Calu3 (cell line): ENCODE results near the gene ANKRD33B. TPM values are rescaled to one million over a fixed set of nuclear protein-coding genes. Genes with fewer than 3 reads are reported as not detected.

ENCODE experiments used
- BruUV-seq: library from RNA; stranded (reverse); fragments of 400-500 nt; replicated peaks from 2 replicates; lab custom pipeline; 2021; lab: Mats Ljungman, UMichigan
- CTCF ChIA-PET: fragments of 300-600 bp; sonication (Branson Sonifier 250); formaldehyde crosslinking; loops from one replicate; lab custom pipeline; 2022; ENCODE audit warnings: antibody characterized with exemption; lab: Charles Lee
- DNase-seq: peaks from one replicate; pipeline ENCODE4 v3.0.0; 2022
- H3K27ac Mint-ChIP-seq: one replicate; pipeline ENCODE4 v1.8.0; 2022; ENCODE audit warnings: mixed read lengths; ENCODE audit not compliant: unreplicated experiment
- H3K27me3 Mint-ChIP-seq: one replicate; pipeline ENCODE4 v1.8.0; 2022; ENCODE audit warnings: mixed read lengths; ENCODE audit not compliant: unreplicated experiment
- H3K36me3 Mint-ChIP-seq: one replicate; pipeline ENCODE4 v1.8.0; 2022; ENCODE audit warnings: mild to moderate bottlenecking, moderate library complexity, mixed read lengths; ENCODE audit not compliant: insufficient read depth, unreplicated experiment
- H3K4me1 Mint-ChIP-seq: one replicate; pipeline ENCODE4 v1.8.0; 2022; ENCODE audit warnings: mild to moderate bottlenecking, low read depth, mixed read lengths; ENCODE audit not compliant: unreplicated experiment
- H3K4me3 Mint-ChIP-seq: one replicate; pipeline ENCODE4 v1.8.0; 2022; ENCODE audit warnings: mild to moderate bottlenecking, low read depth, moderate library complexity, mixed read lengths; ENCODE audit not compliant: unreplicated experiment
- H3K9me3 Mint-ChIP-seq: one replicate; pipeline ENCODE4 v1.8.0; 2022; ENCODE audit warnings: low read depth, mixed read lengths; ENCODE audit not compliant: unreplicated experiment
- intact Hi-C: fragments of 100-400 bp; cut with micrococcal nuclease; formaldehyde crosslinking; loops from one replicate; pipeline ENCODE4 v1.10.0; 2022; ENCODE audit not compliant: unreplicated experiment
- total RNA-seq: library from RNA; stranded (reverse); gene quantifications from 2 replicates; pipeline ENCODE4 v1.2.3, GENCODE V29; 2022
- TF ChIP-seq, protein P1 (sequence below): fragments of 200-600 bp; IDR thresholded peaks from one replicate; pipeline ENCODE4 v1.8.0; 2022; ENCODE audit warnings: antibody characterized with exemption; ENCODE audit not compliant: unreplicated experiment

Gene ANKRD33B
- total RNA-seq, 1 experiment from 2014 or later, result 3.6 TPM

DNA sequence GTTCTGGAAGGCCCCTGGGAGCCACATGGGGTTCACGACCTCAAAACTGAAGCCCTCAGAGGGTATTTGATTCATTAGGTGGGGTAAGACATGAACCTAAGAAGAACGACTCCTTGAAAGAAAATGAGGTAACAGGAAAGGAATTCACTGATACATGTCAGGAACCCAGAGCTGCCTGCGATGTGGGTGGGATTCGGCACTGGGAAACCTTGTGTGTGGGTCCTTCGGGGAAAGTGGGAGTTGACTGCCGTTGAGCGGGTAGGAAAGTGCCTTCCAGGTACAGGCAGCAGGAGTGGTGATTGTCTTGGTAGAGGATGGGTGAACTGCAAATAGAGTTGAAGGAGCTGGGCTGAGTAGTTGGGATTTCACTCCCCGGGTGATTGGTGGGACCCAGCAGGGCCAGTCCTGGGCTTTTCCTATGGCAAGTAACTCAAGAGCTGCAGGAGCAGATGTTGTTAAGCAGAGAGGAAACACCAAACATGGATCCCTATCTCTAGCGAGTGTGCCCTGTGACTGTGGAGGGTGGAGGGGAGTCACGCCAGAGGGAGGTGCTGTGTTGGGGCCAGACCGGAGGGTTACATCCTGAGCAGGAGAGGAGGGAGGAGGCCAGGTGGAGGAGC lies 30.8 kb downstream of the ANKRD33B start:
- TF ChIP-seq, protein P1, sequence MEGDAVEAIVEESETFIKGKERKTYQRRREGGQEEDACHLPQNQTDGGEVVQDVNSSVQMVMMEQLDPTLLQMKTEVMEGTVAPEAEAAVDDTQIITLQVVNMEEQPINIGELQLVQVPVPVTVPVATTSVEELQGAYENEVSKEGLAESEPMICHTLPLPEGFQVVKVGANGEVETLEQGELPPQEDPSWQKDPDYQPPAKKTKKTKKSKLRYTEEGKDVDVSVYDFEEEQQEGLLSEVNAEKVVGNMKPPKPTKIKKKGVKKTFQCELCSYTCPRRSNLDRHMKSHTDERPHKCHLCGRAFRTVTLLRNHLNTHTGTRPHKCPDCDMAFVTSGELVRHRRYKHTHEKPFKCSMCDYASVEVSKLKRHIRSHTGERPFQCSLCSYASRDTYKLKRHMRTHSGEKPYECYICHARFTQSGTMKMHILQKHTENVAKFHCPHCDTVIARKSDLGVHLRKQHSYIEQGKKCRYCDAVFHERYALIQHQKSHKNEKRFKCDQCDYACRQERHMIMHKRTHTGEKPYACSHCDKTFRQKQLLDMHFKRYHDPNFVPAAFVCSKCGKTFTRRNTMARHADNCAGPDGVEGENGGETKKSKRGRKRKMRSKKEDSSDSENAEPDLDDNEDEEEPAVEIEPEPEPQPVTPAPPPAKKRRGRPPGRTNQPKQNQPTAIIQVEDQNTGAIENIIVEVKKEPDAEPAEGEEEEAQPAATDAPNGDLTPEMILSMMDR, result no peak

DNA sequence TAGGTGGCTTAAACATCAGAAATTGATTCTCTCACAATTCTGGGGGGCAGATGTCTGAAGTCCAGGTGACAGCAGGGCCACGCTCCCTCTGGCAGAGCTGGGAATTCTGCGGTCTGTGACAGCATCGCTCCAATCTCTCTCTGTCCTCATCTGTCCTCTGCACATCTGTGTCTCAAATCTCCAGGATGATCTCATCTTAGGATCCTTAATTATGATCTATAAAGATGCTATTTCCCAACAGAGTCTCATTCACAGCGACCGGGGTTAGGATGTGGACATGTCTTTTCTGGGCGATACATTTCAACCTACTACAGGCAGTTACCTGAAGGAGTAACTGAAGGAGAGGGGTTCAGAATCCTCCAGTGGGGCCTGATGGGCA lies 31.4 kb downstream of the ANKRD33B start:
- intact Hi-C loops, result no loop called here
- Mint-ChIP-seq H3K4me1 (peaks cover 41% of the 10 kb centered on the region), H3K36me3 (peaks cover 12% of the 10 kb centered on the region), H3K27me3 (no peaks in the 10 kb centered on the region), H3K9me3 (no peaks in the 10 kb centered on the region), H3K27ac (peak overlapping the region; percentile 85), H3K4me3 (peak overlapping the region; percentile 41)
- TF ChIP-seq, protein P1, result no peak
- BruUV-seq, result TSS peak; percentile 82
- DNase-seq, result no peak
- CTCF ChIA-PET, result no interaction called here

More for the DNA sequence above, 30.8 kb downstream of the ANKRD33B start:
- intact Hi-C loops, result no loop called here
- Mint-ChIP-seq H3K36me3 (peaks cover 12% of the 10 kb centered on the region), H3K27ac (peak overlapping the region; percentile 85), H3K4me3 (peak overlapping the region; percentile 11), H3K4me1 (peaks cover 36% of the 10 kb centered on the region), H3K27me3 (no peaks in the 10 kb centered on the region), H3K9me3 (no peaks in the 10 kb centered on the region)
- BruUV-seq, result no TSS peak
- DNase-seq, result no peak
- CTCF ChIA-PET, result interaction anchor here (0.7 to 1.1 kb wide), 3 partner anchors 33 to 176 kb away, joined by 3 to 6 read pairs (median 5); no protein-coding TSS in a partner anchor

DNA sequence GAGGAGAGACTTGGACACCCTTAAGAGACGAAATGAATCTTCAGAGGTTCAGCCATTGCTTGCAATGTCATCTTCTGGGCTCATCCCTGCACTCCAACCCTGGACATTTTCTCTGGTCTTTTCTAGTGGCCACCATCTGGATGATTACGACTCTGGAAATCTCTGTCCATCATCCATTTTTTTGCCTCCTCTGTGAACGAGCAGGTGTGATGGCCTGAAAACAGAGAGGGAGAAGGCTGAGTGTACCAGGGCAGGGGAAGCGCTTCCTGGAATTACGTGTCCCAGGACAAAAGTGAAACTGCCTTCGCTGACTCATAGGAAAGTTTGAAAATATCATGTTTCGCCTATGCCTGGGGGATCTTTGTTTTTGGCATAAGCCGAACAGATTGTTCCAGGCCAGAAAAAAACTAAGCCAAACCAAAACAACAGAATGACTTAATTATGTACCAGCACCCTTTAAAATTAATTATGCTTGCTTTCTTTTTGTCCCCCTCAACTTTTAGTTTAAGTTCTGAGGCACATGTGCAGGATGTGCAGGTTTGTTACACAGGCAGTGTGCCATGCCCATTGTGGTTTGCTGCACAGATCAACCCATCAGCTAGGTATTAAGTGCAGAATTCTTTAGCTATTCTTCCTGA lies 31.9 kb downstream of the ANKRD33B start:
- no peaks in the 10 kb centered on the region for H3K9me3 Mint-ChIP-seq
- TF ChIP-seq, protein P1, result no peak
- peak overlapping the region; percentile 85 for H3K27ac Mint-ChIP-seq
- peaks cover 45% of the 10 kb centered on the region for H3K4me1 Mint-ChIP-seq
- peaks cover 12% of the 10 kb centered on the region for H3K36me3 Mint-ChIP-seq
- H3K4me3 Mint-ChIP-seq, result peak overlapping the region; percentile 41
- DNase-seq, result peak; percentile 68
- CTCF ChIA-PET, result no interaction called here
- intact Hi-C loops, result no loop called here
- H3K27me3 Mint-ChIP-seq, result no peaks in the 10 kb centered on the region
- no TSS peak for BruUV-seq

DNA sequence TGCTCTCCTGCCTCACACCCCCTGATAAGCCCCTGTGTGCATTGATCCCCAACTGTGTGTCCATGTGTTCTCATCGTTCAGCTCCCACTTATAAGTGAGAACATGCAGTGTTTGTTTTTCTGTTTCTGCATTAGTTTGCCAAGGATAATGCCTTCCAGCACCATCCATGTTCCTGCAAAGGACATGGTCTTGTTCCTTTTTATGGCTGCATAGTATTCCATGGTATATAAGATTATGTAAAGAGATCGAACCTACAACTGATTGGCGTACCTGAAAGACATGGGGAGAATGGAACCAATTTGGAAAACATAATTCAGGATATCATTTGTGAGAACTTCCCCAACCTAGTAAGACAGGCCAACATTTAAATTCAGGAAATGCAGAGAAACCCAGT lies 32.4 kb downstream of the ANKRD33B start:
- peaks cover 50% of the 10 kb centered on the region for H3K4me1 Mint-ChIP-seq
- no peaks in the 10 kb centered on the region for H3K9me3 Mint-ChIP-seq
- CTCF ChIA-PET, result interaction anchor here (0.5 kb wide), 1 partner anchor 20 kb away, joined by 3 read pairs; no protein-coding TSS in a partner anchor
- no peaks in the 10 kb centered on the region for H3K27me3 Mint-ChIP-seq
- H3K36me3 Mint-ChIP-seq, result peaks cover 15% of the 10 kb centered on the region
- intact Hi-C loops, result no loop called here
- no TSS peak for BruUV-seq
- peak overlapping the region; percentile 41 for H3K4me3 Mint-ChIP-seq
- no peak for DNase-seq
- TF ChIP-seq, protein P1, result no peak
- peak overlapping the region; percentile 85 for H3K27ac Mint-ChIP-seq
